Esophagus (tissue), 2 donors: ENCODE measurements around the gene CCDC107. TPM values are rescaled to one million over a fixed set of nuclear protein-coding genes. Genes with fewer than 3 reads are reported as not detected.

ENCODE experiments used
- H3K27ac ChIP-seq, 2 donors: one replicate each; pipeline ENCODE4 v1.5.1; 2013; ENCODE audit warnings: low read depth in 2 of 2, mild to moderate bottlenecking in 2 of 2, inconsistent platforms in 1 of 2, low read length in 1 of 2, moderate library complexity in 1 of 2
- H3K27me3 ChIP-seq, 2 donors: one replicate each; pipeline ENCODE4 v1.6.1; 2013; ENCODE audit warnings: low read length in 2 of 2, control low read depth in 1 of 2, mild to moderate bottlenecking in 1 of 2; ENCODE audit not compliant: insufficient read depth in 2 of 2, control insufficient read depth in 1 of 2
- H3K36me3 ChIP-seq, 2 donors: one replicate each; pipeline ENCODE4 v1.6.1; 2013; ENCODE audit warnings: low read length in 1 of 2; ENCODE audit not compliant: control insufficient read depth in 2 of 2, insufficient read depth in 2 of 2
- H3K4me1 ChIP-seq, 2 donors: one replicate each; pipeline ENCODE4 v1.6.1; 2013; ENCODE audit warnings: low read length in 1 of 2; ENCODE audit not compliant: control insufficient read depth in 2 of 2, insufficient read depth in 2 of 2
- H3K4me3 ChIP-seq, 2 donors: one replicate each; pipeline ENCODE4 v1.5.1; 2013; ENCODE audit warnings: low read length in 2 of 2, mild to moderate bottlenecking in 2 of 2, low read depth in 1 of 2, moderate library complexity in 1 of 2
- H3K9me3 ChIP-seq, 2 donors: one replicate each; pipeline ENCODE4 v1.6.1; 2013; ENCODE audit warnings: mild to moderate bottlenecking in 2 of 2, low read depth in 1 of 2, low read length in 1 of 2, moderate library complexity in 1 of 2; ENCODE audit not compliant: control insufficient read depth in 2 of 2, insufficient read depth in 1 of 2
- WGBS, 2 donors: extraction: QIAGEN DNeasy Blood & Tissue Kit; methylation state at CpG; one replicate each; pipeline ENCODE4 v1.1.7; 2013; 5-methylcytosine and 5-hydroxymethylcytosine counted together
- polyA plus RNA-seq, 2 donors: library from polyadenylated mRNA; stranded (reverse); fragments of 200-250 nt; gene quantifications; one replicate each; pipeline ENCODE4 v1.2.3, GENCODE V29; 2013
- donor health status: healthy with polysubstance abuse.
- donor health status: Bipolar disorder and iron deficiency.

Gene CCDC107
- polyA plus RNA-seq, 2 donors, result 17.3 to 21.1 TPM

DNA sequence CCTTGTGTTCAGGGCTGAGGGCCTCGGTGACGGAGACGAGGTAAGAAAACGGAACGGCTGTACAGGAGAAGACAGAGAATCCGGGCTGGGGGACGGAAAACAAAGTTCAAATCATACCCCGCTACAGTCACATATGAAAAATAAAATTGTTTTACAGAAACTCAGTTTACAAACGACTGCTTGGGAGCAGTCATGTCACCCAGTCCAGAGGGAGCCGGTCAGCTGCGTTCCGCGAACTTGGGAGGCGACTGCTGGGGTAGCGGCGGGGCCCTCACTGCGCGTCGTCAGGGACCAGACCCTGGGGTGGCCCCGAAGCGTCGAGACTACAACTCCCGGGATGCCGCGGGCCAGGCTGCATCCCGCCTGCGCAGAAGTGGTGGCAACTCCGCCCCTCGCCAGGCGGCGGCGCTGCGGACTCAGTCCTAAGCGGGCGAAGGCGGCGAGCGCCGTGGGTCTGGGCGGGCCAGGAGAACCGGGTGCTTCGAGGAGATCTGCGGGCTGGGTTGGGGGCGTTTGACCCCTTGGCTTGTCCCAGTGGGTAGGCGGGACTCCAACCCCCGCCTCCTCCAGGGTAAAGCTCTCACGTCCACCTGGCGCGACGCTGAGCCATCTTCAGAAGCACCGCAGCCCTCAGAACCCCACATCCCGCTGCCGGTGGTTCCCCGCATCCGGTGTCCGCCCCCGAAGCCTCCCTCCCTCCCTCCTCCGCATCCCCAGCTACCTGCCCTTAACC is 11.4 kb upstream of the CCDC107 start:
- no peaks in the 10 kb centered on the region for H3K27me3 ChIP-seq
- H3K9me3 ChIP-seq, result no peaks in the 10 kb centered on the region
- H3K27ac ChIP-seq, result peak overlapping the region; percentile 76 to 84
- H3K4me1 ChIP-seq, result no peaks in the 10 kb centered on the region
- H3K4me3 ChIP-seq, result peak overlapping the region; percentile 48 to 54
- H3K36me3 ChIP-seq, result no peaks in the 10 kb centered on the region
- 0% methylated on average over 55 to 58 of the region's 58 CpGs for WGBS, 2 donors

GRCh38 chr9:35649431-35650340 is 8.4 kb upstream of the CCDC107 start:
- Histone ChIP-seq H3K27ac (peak overlapping the region; percentile 2 to 38), H3K36me3 (no peaks in the 10 kb centered on the region), H3K4me3 (peak overlapping the region; percentile 23 to 34), H3K4me1 (no peaks in the 10 kb centered on the region), H3K9me3 (no peaks in the 10 kb centered on the region), H3K27me3 (no peaks in the 10 kb centered on the region)
- WGBS, 2 donors, result 43 to 58% methylated on average over 26 of the region's 26 CpGs

GRCh38 chr9:35650341-35651158 is 7.5 kb upstream of the CCDC107 start, which contains the start of gene SIT1:
Gene SIT1, minus strand, starts transcription at chr9:35650931. Its CDS starts 78 bp downstream, at chr9:35650853.
- no peaks in the 10 kb centered on the region for H3K4me1 ChIP-seq
- peak within 1 kb of the TSS; percentile 27 to 38 for H3K27ac ChIP-seq
- WGBS, 2 donors, result 67 to 70% methylated on average over 20 to 22 of the region's 22 CpGs
- H3K9me3 ChIP-seq, result no peaks in the 10 kb centered on the region
- H3K36me3 ChIP-seq, result no peaks in the 10 kb centered on the region
- H3K27me3 ChIP-seq, result no peaks in the 10 kb centered on the region
- peak within 1 kb of the TSS; percentile 23 to 34 for H3K4me3 ChIP-seq

DNA sequence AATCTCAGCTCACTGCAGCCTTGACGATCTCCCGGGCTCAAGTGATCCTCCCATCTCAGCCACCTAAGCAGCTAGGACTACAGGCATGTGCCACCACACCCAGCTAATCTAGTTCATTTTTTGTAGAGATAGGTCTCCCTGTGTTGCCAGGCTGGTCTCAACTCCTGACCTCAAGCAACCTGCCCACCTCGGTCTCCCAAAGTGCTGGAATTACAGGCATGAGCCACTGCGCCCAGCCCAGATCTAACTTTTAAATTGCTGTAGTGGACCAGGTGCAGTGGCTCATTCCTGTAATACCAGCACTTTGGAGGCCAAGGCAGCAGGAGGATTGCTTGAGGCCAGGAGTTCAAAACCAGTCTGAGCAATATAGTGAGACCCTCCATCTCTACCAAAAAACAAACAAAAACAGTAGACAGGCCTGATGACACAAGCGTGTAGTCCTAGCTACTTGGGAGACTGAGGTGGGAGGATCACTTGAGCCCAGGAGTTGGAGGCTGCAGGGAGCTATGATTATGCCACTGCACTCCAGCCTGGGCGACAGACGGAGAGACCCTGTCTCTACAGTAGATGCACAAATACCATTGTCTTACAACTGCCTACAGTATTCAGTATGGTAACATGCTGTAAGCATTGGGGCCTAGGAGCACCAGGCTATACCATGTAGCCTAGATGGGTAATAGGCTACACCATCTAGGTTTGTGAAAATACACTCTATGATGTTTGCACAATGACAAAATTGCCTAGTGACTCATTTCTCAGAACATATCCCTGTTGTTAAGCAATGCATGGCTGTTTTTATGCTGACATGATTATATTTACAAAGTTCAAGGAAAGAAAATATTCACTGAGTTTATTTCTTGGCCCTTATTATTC is 5.9 kb upstream of the CCDC107 start:
- Histone ChIP-seq H3K27ac (no peak overlapping the region), H3K27me3 (no peaks in the 10 kb centered on the region), H3K4me1 (no peaks in the 10 kb centered on the region), H3K36me3 (no peaks in the 10 kb centered on the region), H3K4me3 (no peak overlapping the region), H3K9me3 (no peaks in the 10 kb centered on the region)
- 76 to 81% methylated on average over 7 of the region's 7 CpGs for WGBS, 2 donors

- Histone ChIP-seq H3K36me3 (no peaks in the 10 kb centered on the region), H3K4me3 (no peak overlapping the region), H3K4me1 (no peaks in the 10 kb centered on the region), H3K9me3 (no peaks in the 10 kb centered on the region), H3K27ac (no peak overlapping the region), H3K27me3 (no peaks in the 10 kb centered on the region)
- WGBS, 2 donors, result 91 to 93% methylated on average over 8 of the region's 8 CpGs
Observed at GRCh38 chr9:35652829-35653209, 5.3 kb upstream of the CCDC107 start.

- Histone ChIP-seq H3K9me3 (no peaks in the 10 kb centered on the region), H3K27ac (no peak overlapping the region), H3K4me1 (no peaks in the 10 kb centered on the region), H3K36me3 (no peaks in the 10 kb centered on the region), H3K4me3 (no peak overlapping the region), H3K27me3 (no peaks in the 10 kb centered on the region)
- 91 to 94% methylated on average over 2 of the region's 2 CpGs for WGBS, 2 donors
Observed at GRCh38 chr9:35653611-35654010, 4.5 kb upstream of the CCDC107 start.

GRCh38 chr9:35656348-35656747 is 1.7 kb upstream of the CCDC107 start:
- Histone ChIP-seq H3K4me1 (no peaks in the 10 kb centered on the region), H3K9me3 (no peaks in the 10 kb centered on the region), H3K36me3 (peaks cover 0 to 6% of the 10 kb centered on the region in 2 donors), H3K27me3 (no peaks in the 10 kb centered on the region), H3K27ac (peak overlapping the region in 1 of 2 donors; percentile 44), H3K4me3 (no peak overlapping the region)
- WGBS, 2 donors, result 76 to 83% methylated on average over 17 of the region's 17 CpGs

DNA sequence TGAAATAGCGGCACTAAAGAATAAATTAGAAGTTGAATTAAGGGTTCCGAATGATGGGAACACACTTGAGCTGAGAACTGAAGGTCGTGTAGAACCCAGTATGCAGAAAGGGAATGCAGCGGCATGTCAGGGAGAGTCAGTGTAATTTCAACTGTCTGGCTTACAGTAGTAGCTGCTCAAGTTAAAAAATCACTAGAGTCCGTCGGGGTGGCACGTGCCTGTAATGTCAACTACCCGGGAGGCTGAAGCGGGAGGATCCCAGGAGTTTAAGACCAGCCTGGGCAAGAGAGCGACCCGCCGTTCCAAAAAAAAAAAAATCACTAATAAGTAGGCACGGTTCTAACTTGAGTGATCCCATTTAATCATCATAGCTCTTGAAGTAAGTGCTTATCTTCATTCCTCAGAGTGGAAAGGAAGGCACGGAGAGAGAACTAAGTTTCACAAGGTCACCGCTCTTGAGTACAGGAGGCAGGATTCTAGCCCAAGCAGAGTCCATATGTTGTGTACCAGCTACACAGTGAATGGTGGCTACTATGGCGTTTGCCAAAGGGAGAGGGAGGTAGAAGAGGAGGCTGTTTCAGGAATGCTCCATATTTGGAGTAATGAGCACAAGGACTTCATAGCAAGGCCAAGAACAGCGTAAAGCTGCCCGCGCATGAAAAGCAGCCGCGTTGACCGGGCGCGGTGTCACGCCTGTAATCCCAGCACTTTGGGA is 1.1 kb upstream of the CCDC107 start:
- Histone ChIP-seq H3K27ac (peak overlapping the region; percentile 93 to 97), H3K27me3 (no peaks in the 10 kb centered on the region), H3K9me3 (no peaks in the 10 kb centered on the region), H3K36me3 (peaks cover 2 to 6% of the 10 kb centered on the region in 2 donors), H3K4me3 (peak overlapping the region; percentile 5 to 79), H3K4me1 (peaks cover 0 to under 1% of the 10 kb centered on the region in 2 donors)
- WGBS, 2 donors, result 28 to 29% methylated on average over 25 of the region's 25 CpGs
